ENCODE data around the gene MORC2.

The MORC2 gene

GRCh38 chr22:30982512-30982911 lies 13.9 kb upstream of the MORC2 start:
- H3K27me3 ChIP-seq (ENCODE audit: low read depth, low read length), result no peaks in the 10 kb centered on the region
- H3K9me3 ChIP-seq (ENCODE audit: control insufficient read depth in 1 of 2, low read length in 2 of 2), result peaks cover 15 to 30% of the 10 kb centered on the region in 2 donors
- H3K4me3 ChIP-seq (ENCODE audit: low read depth in 1 of 2, low read length in 2 of 2), result no peak overlapping the region
- H3K36me3 ChIP-seq (ENCODE audit: control insufficient read depth in 1 of 2, insufficient read depth in 2 of 2, low read length in 2 of 2), result no peaks in the 10 kb centered on the region
- H3K4me1 ChIP-seq (ENCODE audit: control insufficient read depth in 1 of 2, insufficient read depth in 2 of 2, low read length in 2 of 2), result no peaks in the 10 kb centered on the region
- no peak overlapping the region for H3K27ac ChIP-seq (ENCODE audit: low read length)

- Histone ChIP-seq H3K27ac (ENCODE audit: low read length) (no peak overlapping the region), H3K36me3 (ENCODE audit: control insufficient read depth in 1 of 2, insufficient read depth in 2 of 2, low read length in 2 of 2) (peaks cover 7 to 8% of the 10 kb centered on the region in 2 donors), H3K4me3 (ENCODE audit: low read depth in 1 of 2, low read length in 2 of 2) (no peak overlapping the region), H3K9me3 (ENCODE audit: control insufficient read depth in 1 of 2, low read length in 2 of 2) (peaks cover 29 to 38% of the 10 kb centered on the region in 2 donors), H3K4me1 (ENCODE audit: control insufficient read depth in 1 of 2, insufficient read depth in 2 of 2, low read length in 2 of 2) (no peaks in the 10 kb centered on the region), H3K27me3 (ENCODE audit: low read depth, low read length) (no peaks in the 10 kb centered on the region)
Measured at GRCh38 chr22:30979932-30980331, 11.4 kb upstream of the MORC2 start.

DNA sequence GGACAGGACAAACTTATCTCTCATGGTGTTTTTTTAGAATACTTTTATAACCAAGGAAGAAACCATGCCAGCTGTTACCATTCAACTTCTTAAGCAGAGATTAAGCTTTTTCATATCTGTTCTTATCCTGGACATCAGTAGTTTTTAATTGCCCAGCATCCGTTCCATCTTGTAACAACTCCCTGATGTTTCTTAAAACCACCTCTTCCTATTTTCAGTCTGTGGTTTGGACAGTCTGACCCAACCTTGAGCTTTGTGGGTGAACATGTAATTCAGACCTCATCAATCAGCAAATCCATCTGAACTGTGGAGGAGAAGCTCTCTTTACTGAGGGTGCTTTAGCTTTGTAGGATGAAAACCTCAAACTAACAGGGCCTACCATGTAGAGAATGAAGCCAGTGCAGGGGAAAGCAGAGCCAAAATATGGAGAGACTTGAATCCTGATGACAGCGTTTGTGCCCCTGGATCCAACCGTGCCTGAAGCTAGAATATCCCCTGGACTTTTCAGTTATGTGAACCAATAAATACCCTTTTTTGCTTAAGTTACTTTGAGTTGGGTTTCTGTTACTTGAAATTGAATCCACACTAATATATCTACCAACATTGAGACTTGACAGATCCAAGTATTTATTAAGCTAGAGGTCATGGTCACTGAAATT lies 9.9 kb upstream of the MORC2 start:
- peaks cover 21 to 23% of the 10 kb centered on the region in 2 donors for H3K36me3 ChIP-seq (ENCODE audit: control insufficient read depth in 1 of 2, insufficient read depth in 2 of 2, low read length in 2 of 2)
- peaks cover 34 to 41% of the 10 kb centered on the region in 2 donors for H3K9me3 ChIP-seq (ENCODE audit: control insufficient read depth in 1 of 2, low read length in 2 of 2)
- peak overlapping the region in 1 of 2 donors; percentile 10 for H3K4me3 ChIP-seq (ENCODE audit: low read depth in 1 of 2, low read length in 2 of 2)
- no peaks in the 10 kb centered on the region for H3K4me1 ChIP-seq (ENCODE audit: control insufficient read depth in 1 of 2, insufficient read depth in 2 of 2, low read length in 2 of 2)
- no peak overlapping the region for H3K27ac ChIP-seq (ENCODE audit: low read length)
- no peaks in the 10 kb centered on the region for H3K27me3 ChIP-seq (ENCODE audit: low read depth, low read length)

DNA sequence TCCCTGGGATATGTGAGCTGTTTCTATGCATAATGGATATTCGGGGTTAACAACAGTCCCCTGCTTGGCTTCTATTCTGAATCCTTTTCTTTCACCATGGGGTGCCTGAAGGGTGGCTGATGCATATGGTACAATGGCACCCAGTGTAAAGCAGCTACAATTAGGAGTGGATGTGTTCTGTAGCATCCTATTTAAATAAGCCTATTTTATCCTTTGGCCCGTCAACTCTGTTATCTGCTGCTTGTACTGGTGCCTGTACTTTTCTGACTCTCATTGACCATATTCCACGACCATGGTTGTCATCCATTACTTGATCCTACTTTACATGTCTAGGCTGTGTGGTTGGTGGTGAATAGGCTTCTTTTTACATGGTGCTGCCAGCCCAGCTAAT lies 1.8 kb upstream of the MORC2 start:
- H3K36me3 ChIP-seq (ENCODE audit: control insufficient read depth in 1 of 2, insufficient read depth in 2 of 2, low read length in 2 of 2), result peaks cover 37 to 47% of the 10 kb centered on the region in 2 donors
- H3K27ac ChIP-seq (ENCODE audit: low read length), result peak overlapping the region; percentile 68

GRCh38 chr22:30969532-30970355 lies 1.2 kb upstream of the MORC2 start:
- Histone ChIP-seq H3K4me1 (ENCODE audit: control insufficient read depth in 1 of 2, insufficient read depth in 2 of 2, low read length in 2 of 2) (peaks cover 10 to 31% of the 10 kb centered on the region in 2 donors), H3K9me3 (ENCODE audit: control insufficient read depth in 1 of 2, low read length in 2 of 2) (peaks cover 29 to 35% of the 10 kb centered on the region in 2 donors), H3K27ac (ENCODE audit: low read length) (peak overlapping the region; percentile 68), H3K27me3 (ENCODE audit: low read depth, low read length) (no peaks in the 10 kb centered on the region), H3K36me3 (ENCODE audit: control insufficient read depth in 1 of 2, insufficient read depth in 2 of 2, low read length in 2 of 2) (peaks cover 33 to 41% of the 10 kb centered on the region in 2 donors), H3K4me3 (ENCODE audit: low read depth in 1 of 2, low read length in 2 of 2) (peak overlapping the region; percentile 88)

More for the DNA sequence above, 1.8 kb upstream of the MORC2 start:
- no peaks in the 10 kb centered on the region for H3K27me3 ChIP-seq (ENCODE audit: low read depth, low read length)
- peaks cover 10 to 31% of the 10 kb centered on the region in 2 donors for H3K4me1 ChIP-seq (ENCODE audit: control insufficient read depth in 1 of 2, insufficient read depth in 2 of 2, low read length in 2 of 2)
- H3K4me3 ChIP-seq (ENCODE audit: low read depth in 1 of 2, low read length in 2 of 2), result peak overlapping the region; percentile 88
- peaks cover 34 to 39% of the 10 kb centered on the region in 2 donors for H3K9me3 ChIP-seq (ENCODE audit: control insufficient read depth in 1 of 2, low read length in 2 of 2)

DNA sequence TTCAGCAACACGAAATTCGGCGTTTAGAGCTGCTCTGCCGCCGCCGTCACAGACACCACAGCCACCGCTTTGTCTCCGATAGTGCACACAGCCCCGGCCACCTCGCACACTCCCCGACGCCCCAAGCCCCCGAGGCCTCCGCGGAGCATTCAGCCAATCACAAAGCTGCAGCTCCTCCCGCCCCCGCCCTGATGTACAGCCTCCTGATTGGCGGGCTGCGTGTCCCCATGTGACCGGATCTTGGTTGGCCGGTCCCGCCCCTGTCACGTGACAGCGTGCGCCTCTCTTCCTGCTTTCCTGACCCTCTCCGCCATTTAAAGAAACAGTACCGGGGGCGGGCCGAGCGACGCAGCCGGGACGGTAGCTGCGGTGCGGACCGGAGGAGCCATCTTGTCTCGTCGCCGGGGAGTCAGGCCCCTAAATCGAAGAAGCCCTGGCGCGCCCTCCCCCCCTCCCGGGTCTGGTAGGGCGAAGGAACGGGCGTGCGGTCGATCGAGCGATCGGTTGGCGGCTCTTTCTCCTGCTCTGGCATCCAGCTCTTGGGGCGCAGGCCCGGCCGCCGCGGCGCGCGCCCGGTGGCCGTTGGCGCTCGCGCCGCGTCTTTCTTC lies 454 bp upstream of the MORC2 start, which contains the start of gene TUG1:
Gene TUG1, plus strand, starts transcription at position 342 of the 608 bp plus-strand sequence.
- H3K4me3 ChIP-seq (ENCODE audit: low read depth in 1 of 2, low read length in 2 of 2), result peak within 1 kb of the TSS; percentile 88
- H3K4me1 ChIP-seq (ENCODE audit: control insufficient read depth in 1 of 2, insufficient read depth in 2 of 2, low read length in 2 of 2), result peaks cover 10 to 31% of the 10 kb centered on the region in 2 donors
- H3K36me3 ChIP-seq (ENCODE audit: control insufficient read depth in 1 of 2, insufficient read depth in 2 of 2, low read length in 2 of 2), result peaks cover 25 to 34% of the 10 kb centered on the region in 2 donors
- peak within 1 kb of the TSS; percentile 68 for H3K27ac ChIP-seq (ENCODE audit: low read length)
- peaks cover 23 to 35% of the 10 kb centered on the region in 2 donors for H3K9me3 ChIP-seq (ENCODE audit: control insufficient read depth in 1 of 2, low read length in 2 of 2)
- no peaks in the 10 kb centered on the region for H3K27me3 ChIP-seq (ENCODE audit: low read depth, low read length)

DNA sequence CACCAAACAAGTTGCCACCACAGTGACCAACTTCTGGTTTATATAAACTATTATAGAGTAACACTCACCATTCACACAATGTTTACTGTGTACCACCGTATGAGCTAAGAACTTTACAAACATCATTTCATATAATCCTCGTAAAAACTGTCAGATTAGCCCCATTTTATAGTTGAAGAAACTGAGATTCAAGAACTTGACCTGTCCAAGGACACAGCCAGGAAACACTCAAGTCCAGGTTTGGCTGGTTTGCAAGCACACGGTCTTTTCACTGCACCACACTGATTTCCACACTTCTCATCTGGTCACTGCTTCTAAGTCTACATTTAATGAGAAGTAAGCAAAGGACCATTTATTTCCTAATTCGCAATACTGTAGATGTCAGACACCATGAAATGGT lies 3.7 kb downstream of the MORC2 start:
- Histone ChIP-seq H3K4me1 (ENCODE audit: control insufficient read depth in 1 of 2, insufficient read depth in 2 of 2, low read length in 2 of 2) (peaks cover 5 to 9% of the 10 kb centered on the region in 2 donors), H3K27me3 (ENCODE audit: low read depth, low read length) (no peaks in the 10 kb centered on the region), H3K36me3 (ENCODE audit: control insufficient read depth in 1 of 2, insufficient read depth in 2 of 2, low read length in 2 of 2) (no peaks in the 10 kb centered on the region), H3K9me3 (ENCODE audit: control insufficient read depth in 1 of 2, low read length in 2 of 2) (peaks cover 0 to 5% of the 10 kb centered on the region in 2 donors), H3K27ac (ENCODE audit: low read length) (no peak overlapping the region), H3K4me3 (ENCODE audit: low read depth in 1 of 2, low read length in 2 of 2) (no peak overlapping the region)

DNA sequence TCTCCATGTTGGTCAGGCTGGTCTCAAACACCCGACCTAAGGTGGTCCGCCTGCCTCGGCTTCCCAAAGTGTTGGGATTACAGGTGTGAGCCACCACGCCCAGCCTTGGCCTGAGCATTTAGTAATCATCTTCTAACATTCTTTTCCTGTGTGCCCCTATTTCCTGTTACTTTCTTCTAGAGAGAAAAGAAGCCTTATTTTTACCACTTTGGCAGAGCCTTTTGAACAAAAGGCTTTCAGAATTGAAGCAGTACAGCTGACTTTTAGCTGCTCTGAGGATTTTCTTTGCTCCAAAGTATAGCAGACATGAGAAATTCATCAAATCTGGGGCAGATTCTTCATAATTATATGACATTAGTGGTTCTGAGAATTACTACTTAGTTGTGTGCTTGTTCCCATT lies 13.4 kb downstream of the MORC2 start:
- H3K4me1 ChIP-seq (ENCODE audit: control insufficient read depth in 1 of 2, insufficient read depth in 2 of 2, low read length in 2 of 2), result no peaks in the 10 kb centered on the region
- H3K4me3 ChIP-seq (ENCODE audit: low read depth in 1 of 2, low read length in 2 of 2), result no peak overlapping the region
- H3K27ac ChIP-seq (ENCODE audit: low read length), result no peak overlapping the region
- H3K9me3 ChIP-seq (ENCODE audit: control insufficient read depth in 1 of 2, low read length in 2 of 2), result no peaks in the 10 kb centered on the region
- no peaks in the 10 kb centered on the region for H3K27me3 ChIP-seq (ENCODE audit: low read depth, low read length)
- peaks cover 12 to 17% of the 10 kb centered on the region in 2 donors for H3K36me3 ChIP-seq (ENCODE audit: control insufficient read depth in 1 of 2, insufficient read depth in 2 of 2, low read length in 2 of 2)

GRCh38 chr22:30953206-30953605 lies 15.4 kb downstream of the MORC2 start:
- Histone ChIP-seq H3K9me3 (ENCODE audit: control insufficient read depth in 1 of 2, low read length in 2 of 2) (no peaks in the 10 kb centered on the region), H3K27ac (ENCODE audit: low read length) (no peak overlapping the region), H3K4me3 (ENCODE audit: low read depth in 1 of 2, low read length in 2 of 2) (no peak overlapping the region), H3K4me1 (ENCODE audit: control insufficient read depth in 1 of 2, insufficient read depth in 2 of 2, low read length in 2 of 2) (peaks cover 0 to 5% of the 10 kb centered on the region in 2 donors), H3K36me3 (ENCODE audit: control insufficient read depth in 1 of 2, insufficient read depth in 2 of 2, low read length in 2 of 2) (peaks cover 26 to 31% of the 10 kb centered on the region in 2 donors), H3K27me3 (ENCODE audit: low read depth, low read length) (no peaks in the 10 kb centered on the region)

DNA sequence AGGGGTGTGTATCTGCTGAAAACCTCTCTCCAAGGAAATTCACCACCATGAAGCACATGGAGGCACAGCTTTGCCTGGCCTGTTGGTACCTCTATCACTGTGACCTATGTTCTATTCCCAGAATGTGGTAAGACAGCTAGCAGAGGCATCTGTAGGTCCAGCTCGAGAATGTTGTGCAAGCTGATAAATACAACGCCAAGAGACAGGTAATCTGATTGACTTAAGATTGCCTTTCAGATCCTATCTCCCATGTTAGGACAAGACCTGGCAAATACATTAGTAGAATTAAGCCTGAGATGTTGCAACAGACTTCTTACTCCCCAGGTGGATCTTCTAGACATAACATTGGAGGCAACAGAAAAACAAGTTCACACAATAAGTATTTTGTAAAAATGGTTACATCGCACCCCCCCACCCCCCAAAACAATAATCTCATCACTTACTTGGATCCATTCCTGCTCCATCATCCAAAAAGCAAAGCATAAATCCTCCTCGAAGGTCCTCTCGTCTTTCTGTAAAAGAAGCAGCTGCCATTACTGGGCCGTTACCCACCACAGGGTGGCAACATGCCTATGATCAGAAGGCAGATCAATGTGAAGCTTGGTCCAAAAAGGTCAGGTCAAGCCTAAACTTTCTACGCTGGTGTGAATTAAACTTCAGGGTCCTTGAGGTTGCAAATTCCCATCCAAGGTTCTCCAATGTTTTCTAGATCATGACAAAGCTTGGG lies 18.5 kb downstream of the MORC2 start:
- H3K27me3 ChIP-seq (ENCODE audit: low read depth, low read length), result no peaks in the 10 kb centered on the region
- no peak overlapping the region for H3K27ac ChIP-seq (ENCODE audit: low read length)
- no peak overlapping the region for H3K4me3 ChIP-seq (ENCODE audit: low read depth in 1 of 2, low read length in 2 of 2)
- H3K4me1 ChIP-seq (ENCODE audit: control insufficient read depth in 1 of 2, insufficient read depth in 2 of 2, low read length in 2 of 2), result peaks cover 9 to 23% of the 10 kb centered on the region in 2 donors
- no peaks in the 10 kb centered on the region for H3K9me3 ChIP-seq (ENCODE audit: control insufficient read depth in 1 of 2, low read length in 2 of 2)
- H3K36me3 ChIP-seq (ENCODE audit: control insufficient read depth in 1 of 2, insufficient read depth in 2 of 2, low read length in 2 of 2), result peaks cover 43% of the 10 kb centered on the region in 2 donors

Measured in muscle layer of duodenum (tissue), 2 donors.